CD14-positive monocyte (primary cell): Measurements from ENCODE around the gene SLC39A1. TPM values are rescaled to one million over a fixed set of nuclear protein-coding genes. Genes with fewer than 3 reads are reported as not detected.

Experiments used
- DNase-seq, 3 donors: peaks; one replicate each; pipeline ENCODE4 v3.0.0-alpha.2; 2011 to 2022
- H2AFZ ChIP-seq: 2 replicates; pipeline ENCODE4 v1.6.0; 2012; ENCODE audit warnings: mild to moderate bottlenecking, low read depth, low read length, inconsistent platforms; ENCODE audit not compliant: insufficient read depth, poor library complexity, severe bottlenecking
- H3K27ac ChIP-seq, 2 donors: 1 replicate in 1 of 2; 2 replicates in 1 of 2; pipeline ENCODE4 v1.5.1; 2012 to 2013; ENCODE audit warnings: low read length in 2 of 2, control low read depth in 1 of 2, inconsistent platforms in 1 of 2, low read depth in 1 of 2, mild to moderate bottlenecking in 1 of 2
- H3K27me3 ChIP-seq, 2 donors: one replicate each; pipeline versions ENCODE4 v1.6.0 to v1.6.1; 2011 to 2013; ENCODE audit warnings: low read length in 2 of 2; ENCODE audit not compliant: control insufficient read depth in 2 of 2, insufficient read depth in 2 of 2
- H3K36me3 ChIP-seq, 2 donors: replicated peaks in 1 of 2; 1 replicate in 1 of 2; 2 replicates in 1 of 2; pipeline versions ENCODE4 v1.5.1 to v1.6.1; 2012 to 2013; ENCODE audit warnings: low read length in 2 of 2, control low read depth in 1 of 2, inconsistent platforms in 1 of 2, mild to moderate bottlenecking in 1 of 2; ENCODE audit not compliant: insufficient read depth in 2 of 2, control insufficient read depth in 1 of 2
- H3K4me1 ChIP-seq, 2 donors: 1 replicate in 1 of 2; 2 replicates in 1 of 2; pipeline versions ENCODE4 v1.5.1 to v1.6.1; 2012 to 2013; ENCODE audit warnings: low read length in 2 of 2, control low read depth in 1 of 2, inconsistent platforms in 1 of 2, mild to moderate bottlenecking in 1 of 2, moderate library complexity in 1 of 2; ENCODE audit not compliant: insufficient read depth in 2 of 2, control insufficient read depth in 1 of 2
- H3K4me2 ChIP-seq: replicated peaks from 2 replicates; pipeline ENCODE3; 2012; ENCODE audit warnings: low read length, moderate library complexity, mild to moderate bottlenecking; ENCODE audit not compliant: poor library complexity, severe bottlenecking; ENCODE audit errors: extremely low read depth
- H3K4me3 ChIP-seq, 3 experiments: fragments of 200-600 bp in 1 of 3; sonication (generic) in 1 of 3; replicated peaks in 1 of 3; 1 replicate in 2 of 3; 2 replicates in 1 of 3; pipeline ENCODE4 v1.5.1; 2011 to 2013; ENCODE audit warnings: low read length in 3 of 3, mild to moderate bottlenecking in 3 of 3, control low read depth in 2 of 3, low read depth in 2 of 3, inconsistent platforms in 1 of 3, moderate library complexity in 1 of 3
- H3K79me2 ChIP-seq: 2 replicates; pipeline ENCODE4 v1.6.0; 2012; ENCODE audit warnings: mild to moderate bottlenecking, control low read depth, inconsistent platforms, low read length, moderate library complexity; ENCODE audit not compliant: insufficient read depth
- H3K9ac ChIP-seq: 2 replicates; pipeline ENCODE4 v1.6.0; 2017; ENCODE audit warnings: low read length, mild to moderate bottlenecking; ENCODE audit not compliant: insufficient read depth, poor library complexity, severe bottlenecking
- H3K9me3 ChIP-seq, 2 donors: replicated peaks in 1 of 2; 1 replicate in 1 of 2; 2 replicates in 1 of 2; pipeline versions ENCODE4 v1.5.1 to v1.6.1; 2012 to 2013; ENCODE audit warnings: low read length in 2 of 2, control low read depth in 1 of 2; ENCODE audit not compliant: control insufficient read depth in 1 of 2, insufficient read depth in 1 of 2
- H4K20me1 ChIP-seq: 2 replicates; pipeline ENCODE4 v1.6.0; 2012; ENCODE audit warnings: mild to moderate bottlenecking, low read length, control low read depth, moderate library complexity; ENCODE audit not compliant: insufficient read depth
- H3K27ac Mint-ChIP-seq, 7 donors: one replicate each; pipeline ENCODE4 v1.8.0; 2020; ENCODE audit warnings: mild to moderate bottlenecking in 7 of 7, mixed read lengths in 7 of 7, moderate library complexity in 6 of 7, inconsistent platforms in 2 of 7
- H3K27me3 Mint-ChIP-seq, 3 donors: one replicate each; pipeline ENCODE4 v1.8.0; 2021 to 2022; ENCODE audit warnings: low read depth in 3 of 3, mild to moderate bottlenecking in 3 of 3, mixed read lengths in 3 of 3, moderate library complexity in 3 of 3, inconsistent platforms in 1 of 3
- H3K36me3 Mint-ChIP-seq, 2 donors: one replicate each; pipeline ENCODE4 v1.8.0; 2020; ENCODE audit warnings: mixed read lengths in 2 of 2, inconsistent platforms in 1 of 2, mild to moderate bottlenecking in 1 of 2
- H3K4me1 Mint-ChIP-seq: one replicate; pipeline ENCODE4 v1.8.0; 2020; ENCODE audit warnings: mild to moderate bottlenecking, mixed read lengths
- H3K4me3 Mint-ChIP-seq, 2 donors: one replicate each; pipeline ENCODE4 v1.8.0; 2020; ENCODE audit warnings: mild to moderate bottlenecking in 2 of 2, mixed read lengths in 2 of 2, moderate library complexity in 1 of 2
- H3K9me3 Mint-ChIP-seq, 7 donors: one replicate each; pipeline ENCODE4 v1.8.0; 2020 to 2022; ENCODE audit warnings: mixed read lengths in 7 of 7, mild to moderate bottlenecking in 6 of 7, moderate library complexity in 6 of 7, inconsistent platforms in 2 of 7
- CTCF ChIP-seq: fragments of 200-600 bp; IDR thresholded peaks from one replicate; pipeline ENCODE4 v1.8.0; 2022; ENCODE audit warnings: antibody characterized with exemption, mild to moderate bottlenecking
- WGBS: methylation state at CpG from one replicate; pipeline ENCODE4 v1.1.5; 2013; ENCODE audit warnings: missing lambda C conversion rate; ENCODE audit not compliant: insufficient coverage; 5-methylcytosine and 5-hydroxymethylcytosine counted together
- intact Hi-C, 2 donors: fragments of 100-400 bp; cut with micrococcal nuclease; formaldehyde crosslinking; loops; one replicate each; pipeline versions ENCODE4 v1.15.0 to v1.15.1; 2023
- polyA plus RNA-seq, 3 donors: library from polyadenylated mRNA; depleted of rRNA in 1 of 3; unstranded in 2 of 3; stranded (reverse) in 1 of 3; fragments of 300-500 nt in 2 of 3; fragments of >200 nt in 1 of 3; fragmentation: Illumina TruSeq in 2 of 3; gene quantifications; 1 replicate in 2 of 3; 2 replicates in 1 of 3; pipeline ENCODE4 v1.2.3, GENCODE V29; 2012 to 2021

Gene SLC39A1
- polyA plus RNA-seq, 3 donors = 37.6 to 83.1 (median 82.1) TPM

GRCh38 chr1:153944827-153945117, 18.6 kb downstream of the SLC39A1 start:
- Mint-ChIP-seq H3K4me3 (peak overlapping the region; percentile 83 to 93), H3K36me3 (peaks cover 56 to 62% of the 10 kb centered on the region in 2 donors), H3K27me3 (no peaks in the 10 kb centered on the region), H3K4me1 (peaks cover 61% of the 10 kb centered on the region), H3K9me3 (no peaks in the 10 kb centered on the region), H3K27ac (peak overlapping the region; percentile 98 to 100 (median 100))
- H3K9me3 ChIP-seq = no peaks in the 10 kb centered on the region
- intact Hi-C loops = loop anchor here in 1 of 2 donors (2.0 kb wide), 1 partner anchor 22 kb away; the partner anchor contains the start of gene GATAD2B
- H4K20me1 ChIP-seq = peaks cover 28% of the 10 kb centered on the region
- peaks cover 66% of the 10 kb centered on the region for H3K79me2 ChIP-seq
- H3K27ac ChIP-seq = peak overlapping the region; percentile 100
- 0% methylated on average over 3 of the region's 3 CpGs for WGBS
- H2AFZ ChIP-seq = no peak overlapping the region
- H3K4me3 ChIP-seq = peak overlapping the region; percentile 70 to 83 (median 83)
- TF ChIP-seq CTCF = no peak
- H3K9ac ChIP-seq = peak overlapping the region; percentile 94
- peaks cover 54 to 66% of the 10 kb centered on the region in 2 donors for H3K4me1 ChIP-seq
- no peak for DNase-seq
- peak overlapping the region; percentile 83 for H3K4me2 ChIP-seq
- no peaks in the 10 kb centered on the region for H3K27me3 ChIP-seq
- peaks cover 59 to 61% of the 10 kb centered on the region in 2 donors for H3K36me3 ChIP-seq

- H3K9me3 ChIP-seq = no peaks in the 10 kb centered on the region
- peak overlapping the region; percentile 100 for H3K27ac ChIP-seq
- no peaks in the 10 kb centered on the region for H3K27me3 ChIP-seq
- intact Hi-C loops = loop anchor here in 1 of 2 donors (2.0 kb wide), 1 partner anchor 21 kb away; the partner anchor contains the start of gene GATAD2B
- Mint-ChIP-seq H3K9me3 (no peaks in the 10 kb centered on the region), H3K4me1 (peaks cover 61% of the 10 kb centered on the region), H3K27me3 (no peaks in the 10 kb centered on the region), H3K36me3 (peaks cover 61 to 62% of the 10 kb centered on the region in 2 donors), H3K27ac (peak overlapping the region; percentile 98 to 100 (median 100)), H3K4me3 (peak overlapping the region; percentile 83 to 93)
- H2AFZ ChIP-seq = no peak overlapping the region
- H3K36me3 ChIP-seq = peaks cover 61 to 62% of the 10 kb centered on the region in 2 donors
- peaks cover 70% of the 10 kb centered on the region for H3K79me2 ChIP-seq
- peak; percentile 65 to 83 (median 81) for DNase-seq
- H3K4me1 ChIP-seq = peaks cover 54 to 66% of the 10 kb centered on the region in 2 donors
- 70% methylated on average over 9 of the region's 15 CpGs for WGBS
- no peak for TF ChIP-seq CTCF
- H3K9ac ChIP-seq = peak overlapping the region; percentile 94
- peaks cover 34% of the 10 kb centered on the region for H4K20me1 ChIP-seq
- peak overlapping the region; percentile 70 to 83 (median 83) for H3K4me3 ChIP-seq
- peak overlapping the region; percentile 83 for H3K4me2 ChIP-seq
Measured at GRCh38 chr1:153944005-153944826, 19.1 kb downstream of the SLC39A1 start.
